ENCODE results near the gene MEIS1. TPM values are rescaled to one million over a fixed set of nuclear protein-coding genes. Genes with fewer than 3 reads are reported as not detected.

The MEIS1 gene
- total RNA-seq, 2 experiments from 2014 or later: 5.4 to 7.3 TPM

DNA sequence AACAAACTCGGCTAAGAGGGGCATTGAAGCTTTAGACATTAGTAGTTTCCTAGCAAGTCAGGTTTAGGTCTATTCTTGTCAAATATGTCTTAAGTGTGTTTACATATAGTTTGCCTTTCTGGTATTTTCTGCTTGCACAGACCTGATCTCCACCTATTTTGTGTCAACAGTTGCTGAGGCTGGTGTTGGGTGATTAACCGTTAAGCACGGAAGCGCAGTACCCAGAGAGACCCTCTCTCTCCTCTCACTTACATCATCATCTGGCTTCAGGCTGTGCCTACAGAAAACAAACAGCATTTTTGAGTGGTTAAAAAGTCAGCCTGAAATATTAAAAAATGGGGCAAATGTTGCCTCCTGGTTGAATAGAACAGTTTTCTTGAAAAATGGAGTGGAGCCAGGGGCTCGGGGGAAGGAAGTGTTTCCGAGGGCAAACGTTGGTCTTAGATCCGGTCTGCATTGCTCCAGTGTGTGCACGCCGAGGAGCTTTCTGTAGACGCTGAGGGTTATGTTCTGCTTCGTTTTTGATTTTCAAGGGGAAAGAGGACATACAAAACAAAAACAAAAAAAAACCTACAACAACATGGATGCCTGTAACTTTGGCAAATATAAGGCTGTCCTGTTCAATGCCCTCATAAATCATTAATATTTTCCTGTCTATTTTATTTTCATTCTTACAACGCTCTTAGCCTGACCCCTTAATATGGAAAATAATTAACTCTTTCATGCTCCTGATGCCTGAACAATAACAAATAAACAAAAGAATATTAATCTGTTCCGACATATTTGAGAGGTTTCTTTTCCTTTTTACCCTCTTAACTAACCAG, 120.8 kb downstream of the MEIS1 start:
- Histone ChIP-seq H3K4me3 (ENCODE audit: low read depth, low read length, poor library complexity, severe bottlenecking) (no peak overlapping the region), H4K20me1 (ENCODE audit: insufficient read depth, low read length) (no peaks in the 10 kb centered on the region), H2AFZ (ENCODE audit: low read length) (no peak overlapping the region), H3K9me2 (ENCODE audit: insufficient read depth, low read length) (no peaks in the 10 kb centered on the region), H3K36me3 (ENCODE audit: insufficient read depth, low read length) (no peaks in the 10 kb centered on the region), H3K4me2 (ENCODE audit: low read length) (no peak overlapping the region), H3K79me2 (ENCODE audit: insufficient read depth, low read depth, low read length) (no peaks in the 10 kb centered on the region), H3K4me1 (ENCODE audit: insufficient read depth, low read length, poor library complexity, severe bottlenecking) (no peaks in the 10 kb centered on the region), H3K9me3 (ENCODE audit: low read length) (no peaks in the 10 kb centered on the region), H3K27ac (ENCODE audit: low read depth, low read length, poor library complexity, severe bottlenecking) (no peak overlapping the region)
- TF ChIP-seq EZH2phosphoT487 (IDR thresholded peaks at IDR 0.05; ENCODE audit: borderline replicate concordance, low read depth, low read length): no peak
- TF ChIP-seq, protein P1, sequence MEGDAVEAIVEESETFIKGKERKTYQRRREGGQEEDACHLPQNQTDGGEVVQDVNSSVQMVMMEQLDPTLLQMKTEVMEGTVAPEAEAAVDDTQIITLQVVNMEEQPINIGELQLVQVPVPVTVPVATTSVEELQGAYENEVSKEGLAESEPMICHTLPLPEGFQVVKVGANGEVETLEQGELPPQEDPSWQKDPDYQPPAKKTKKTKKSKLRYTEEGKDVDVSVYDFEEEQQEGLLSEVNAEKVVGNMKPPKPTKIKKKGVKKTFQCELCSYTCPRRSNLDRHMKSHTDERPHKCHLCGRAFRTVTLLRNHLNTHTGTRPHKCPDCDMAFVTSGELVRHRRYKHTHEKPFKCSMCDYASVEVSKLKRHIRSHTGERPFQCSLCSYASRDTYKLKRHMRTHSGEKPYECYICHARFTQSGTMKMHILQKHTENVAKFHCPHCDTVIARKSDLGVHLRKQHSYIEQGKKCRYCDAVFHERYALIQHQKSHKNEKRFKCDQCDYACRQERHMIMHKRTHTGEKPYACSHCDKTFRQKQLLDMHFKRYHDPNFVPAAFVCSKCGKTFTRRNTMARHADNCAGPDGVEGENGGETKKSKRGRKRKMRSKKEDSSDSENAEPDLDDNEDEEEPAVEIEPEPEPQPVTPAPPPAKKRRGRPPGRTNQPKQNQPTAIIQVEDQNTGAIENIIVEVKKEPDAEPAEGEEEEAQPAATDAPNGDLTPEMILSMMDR (conservative IDR thresholded peaks at IDR 0.05; ENCODE audit: low read length): no peak
- POLR2A ChIA-PET: interaction anchor here (0.6 to 0.7 kb wide), 3 partner anchors 147 to 1475 kb away, joined by 3 to 4 read pairs (median 3); partner anchors contain the start of gene ETAA1
- no peak for DNase-seq (ENCODE audit: low spot score)
- CTCF ChIA-PET (ENCODE audit: unreplicated experiment): no interaction called here
- intact Hi-C loops (cut with micrococcal nuclease; ENCODE audit: unreplicated experiment): no loop called here
- no TSS peak for BruUV-seq (replicated peaks)

DNA sequence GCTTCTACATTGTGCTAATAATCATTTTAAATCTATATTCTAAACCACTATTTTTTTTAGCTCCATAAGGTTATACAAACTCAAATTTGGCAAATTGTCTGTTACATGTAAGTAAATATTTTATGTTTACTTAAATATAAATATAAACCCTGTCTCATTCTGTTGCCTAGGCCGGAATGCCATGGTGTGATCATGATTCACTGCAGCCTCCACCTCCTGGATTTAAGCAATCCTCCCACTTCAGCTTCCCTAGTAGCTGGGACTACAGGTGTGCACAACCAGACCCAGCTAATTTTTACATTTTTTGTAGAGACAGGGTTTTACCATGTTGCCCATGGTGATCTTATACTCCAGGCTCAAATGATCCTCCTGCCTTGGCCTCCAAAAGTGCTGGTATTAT, 124.7 kb downstream of the MEIS1 start:
- no TSS peak for BruUV-seq (replicated peaks)

More for the DNA sequence above, 124.7 kb downstream of the MEIS1 start:
- no peak overlapping the region for H3K27ac ChIP-seq (ENCODE audit: low read depth, low read length, poor library complexity, severe bottlenecking)
- no peak overlapping the region for H2AFZ ChIP-seq (ENCODE audit: low read length)
- no peak overlapping the region for H3K4me3 ChIP-seq (ENCODE audit: low read depth, low read length, poor library complexity, severe bottlenecking)
- POLR2A ChIA-PET: interaction anchor here (0.7 kb wide), 1 partner anchor 193 kb away, joined by 3 read pairs; no protein-coding TSS in a partner anchor
- CTCF ChIA-PET (ENCODE audit: unreplicated experiment): no interaction called here
- H3K36me3 ChIP-seq (ENCODE audit: insufficient read depth, low read length): no peaks in the 10 kb centered on the region
- H3K79me2 ChIP-seq (ENCODE audit: insufficient read depth, low read depth, low read length): no peaks in the 10 kb centered on the region
- H4K20me1 ChIP-seq (ENCODE audit: insufficient read depth, low read length): no peaks in the 10 kb centered on the region
- no peaks in the 10 kb centered on the region for H3K9me3 ChIP-seq (ENCODE audit: low read length)
- intact Hi-C loops (cut with micrococcal nuclease; ENCODE audit: unreplicated experiment): loop anchor here (10.0 kb wide), 1 partner anchor 125 kb away; the partner anchor contains the start of gene MEIS1
- TF ChIP-seq EZH2phosphoT487 (IDR thresholded peaks at IDR 0.05; ENCODE audit: borderline replicate concordance, low read depth, low read length): no peak
- TF ChIP-seq, protein P1 (conservative IDR thresholded peaks at IDR 0.05; ENCODE audit: low read length): no peak
- no peaks in the 10 kb centered on the region for H3K9me2 ChIP-seq (ENCODE audit: insufficient read depth, low read length)
- no peak overlapping the region for H3K4me2 ChIP-seq (ENCODE audit: low read length)
- DNase-seq (ENCODE audit: low spot score): no peak
- no peaks in the 10 kb centered on the region for H3K4me1 ChIP-seq (ENCODE audit: insufficient read depth, low read length, poor library complexity, severe bottlenecking)
